HG03280 (cell line): ENCODE measurements around the gene AOAH.
"Not testable (repeated sequence)": the region's sequence is repeated elsewhere in the genome, so short reads cannot be mapped to it uniquely, and the experiment has no call there.

Source experiments
- ATAC-seq: cut with Tn5 transposase; IDR thresholded peaks from one replicate; pipeline ENCODE4 v1.9.1; 2021; ENCODE audit warnings: mild to moderate bottlenecking, moderate library complexity; ENCODE audit not compliant: unreplicated experiment

The AOAH gene

GRCh38 chr7:36475011-36475342 lies 249.3 kb downstream of the AOAH start:
- no peak for ATAC-seq

- no peak for ATAC-seq
Observed at GRCh38 chr7:36474283-36475010, 249.8 kb downstream of the AOAH start.

GRCh38 chr7:36473454-36474282 lies 250.6 kb downstream of the AOAH start:
- ATAC-seq, result no peak

GRCh38 chr7:36472141-36472729 lies 252.1 kb downstream of the AOAH start:
- no peak for ATAC-seq

GRCh38 chr7:36469236-36469635 lies 255.1 kb downstream of the AOAH start:
- no peak for ATAC-seq

GRCh38 chr7:36468370-36469101 lies 255.8 kb downstream of the AOAH start:
- no peak for ATAC-seq

- not testable (repeated sequence) for ATAC-seq
Observed at GRCh38 chr7:36466001-36466400, 258.3 kb downstream of the AOAH start.

GRCh38 chr7:36464271-36464670 lies 260.0 kb downstream of the AOAH start:
- no peak for ATAC-seq
